Measurements from ENCODE around the gene DCAF17.

DNA sequence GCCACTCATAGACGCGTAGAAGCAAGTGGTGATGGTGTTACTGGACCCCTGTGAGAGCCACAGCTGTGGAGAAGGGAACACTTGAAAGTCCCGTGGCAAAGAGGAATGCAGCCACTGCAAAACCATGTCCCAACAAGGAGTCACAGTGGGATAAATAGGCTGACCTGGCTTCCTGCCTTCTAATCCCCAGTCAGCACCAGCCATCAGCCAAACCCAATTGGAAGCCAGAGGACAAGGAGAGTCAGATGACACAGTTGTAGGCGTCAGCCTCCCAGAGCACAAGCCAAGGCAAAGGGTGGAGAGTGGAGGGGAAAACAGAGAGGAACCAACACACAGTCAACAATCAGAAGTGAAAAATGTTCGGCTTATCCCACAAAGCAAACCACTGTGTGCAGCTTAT lies 82.8 kb downstream of the DCAF17 start:
- no peak for TF ChIP-seq EP300 (IDR thresholded peaks at IDR 0.05)
- TF ChIP-seq POLR2A (IDR thresholded peaks at IDR 0.05) = no peak
- TF ChIP-seq, protein P1, sequence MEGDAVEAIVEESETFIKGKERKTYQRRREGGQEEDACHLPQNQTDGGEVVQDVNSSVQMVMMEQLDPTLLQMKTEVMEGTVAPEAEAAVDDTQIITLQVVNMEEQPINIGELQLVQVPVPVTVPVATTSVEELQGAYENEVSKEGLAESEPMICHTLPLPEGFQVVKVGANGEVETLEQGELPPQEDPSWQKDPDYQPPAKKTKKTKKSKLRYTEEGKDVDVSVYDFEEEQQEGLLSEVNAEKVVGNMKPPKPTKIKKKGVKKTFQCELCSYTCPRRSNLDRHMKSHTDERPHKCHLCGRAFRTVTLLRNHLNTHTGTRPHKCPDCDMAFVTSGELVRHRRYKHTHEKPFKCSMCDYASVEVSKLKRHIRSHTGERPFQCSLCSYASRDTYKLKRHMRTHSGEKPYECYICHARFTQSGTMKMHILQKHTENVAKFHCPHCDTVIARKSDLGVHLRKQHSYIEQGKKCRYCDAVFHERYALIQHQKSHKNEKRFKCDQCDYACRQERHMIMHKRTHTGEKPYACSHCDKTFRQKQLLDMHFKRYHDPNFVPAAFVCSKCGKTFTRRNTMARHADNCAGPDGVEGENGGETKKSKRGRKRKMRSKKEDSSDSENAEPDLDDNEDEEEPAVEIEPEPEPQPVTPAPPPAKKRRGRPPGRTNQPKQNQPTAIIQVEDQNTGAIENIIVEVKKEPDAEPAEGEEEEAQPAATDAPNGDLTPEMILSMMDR (IDR thresholded peaks at IDR 0.05) = no peak

Measured in gastroesophageal sphincter (tissue), 3 donors.